ENCODE results near the gene BLMH.

- no peak for TF ChIP-seq RFX5 (IDR thresholded peaks at IDR 0.05; ENCODE audit: low read depth, low read length)
- TF ChIP-seq ARHGAP35 (IDR thresholded peaks at IDR 0.05; ENCODE audit: partially characterized antibody) = no peak
- no peak for TF ChIP-seq TFAP4 (CRISPR knock-in tag; IDR thresholded peaks at IDR 0.05; ENCODE audit: borderline replicate concordance)
- no peak for TF ChIP-seq EZH2 (IDR thresholded peaks at IDR 0.05; ENCODE audit: borderline replicate concordance, low read depth, low read length)
- TF ChIP-seq POLR2A (conservative IDR thresholded peaks at IDR 0.05) = no peak
- TF ChIP-seq ZFP91 (CRISPR knock-in tag; IDR thresholded peaks at IDR 0.05) = no peak
- no peak for TF ChIP-seq CTCF (IDR thresholded peaks at IDR 0.05 in 2 of 3, conservative IDR thresholded peaks at IDR 0.05 in 1 of 3; ENCODE audit: insufficient read depth in 2 of 3, low read depth in 1 of 3, low read length in 3 of 3)
- no peak for TF ChIP-seq SP2 (IDR thresholded peaks at IDR 0.05; ENCODE audit: extremely low read depth, low read depth, low read length, poor library complexity, severe bottlenecking)
- TF ChIP-seq CBX3 (IDR thresholded peaks at IDR 0.05; ENCODE audit: borderline replicate concordance in 1 of 2, low read length in 2 of 2) = no peak
- TF ChIP-seq ZNF140 (CRISPR knock-in tag; IDR thresholded peaks at IDR 0.05) = no peak
- TF ChIP-seq E2F4 (CRISPR knock-in tag; IDR thresholded peaks at IDR 0.05; ENCODE audit: low read depth) = no peak
- TF ChIP-seq ATF2 (CRISPR knock-in tag; IDR thresholded peaks at IDR 0.05) = no peak
- TF ChIP-seq SNAPC5 (CRISPR knock-in tag; IDR thresholded peaks at IDR 0.05) = no peak
Measured at GRCh38 chr17:30271102-30271501, 20.6 kb downstream of the BLMH start.

All from K562 (cell line).